DOHH2 (cell line): ENCODE results near the gene HOXA5.

ENCODE experiments used
- H3F3A ChIP-seq: fragments of 200-600 bp; sonication (generic), shearing (Covaris generic); 2 replicates; pipeline ENCODE4 v1.6.0; 2016; ENCODE audit warnings: antibody characterized with exemption, mild to moderate bottlenecking; ENCODE audit not compliant: control insufficient read depth, insufficient read depth
- H3K27ac ChIP-seq: fragments of 200-600 bp; sonication (generic); 2 replicates; pipeline ENCODE4 v1.5.1; 2014; ENCODE audit warnings: low read depth, mild to moderate bottlenecking, low read length, moderate library complexity
- H3K27me3 ChIP-seq: fragments of 200-600 bp; sonication (generic); 2 replicates; pipeline ENCODE4 v1.6.1; 2014; ENCODE audit warnings: mild to moderate bottlenecking, low read length, mixed read lengths; ENCODE audit not compliant: control insufficient read depth
- H3K36me3 ChIP-seq: fragments of 200-600 bp; sonication (generic); 2 replicates; pipeline ENCODE4 v1.6.1; 2014; ENCODE audit warnings: mild to moderate bottlenecking, low read length, moderate library complexity, mixed read lengths; ENCODE audit not compliant: control insufficient read depth
- H3K4me1 ChIP-seq: fragments of 200-600 bp; sonication (generic); 2 replicates; pipeline ENCODE4 v1.6.1; 2014; ENCODE audit warnings: mild to moderate bottlenecking, low read length, mixed read lengths; ENCODE audit not compliant: control insufficient read depth
- H3K4me2 ChIP-seq: fragments of 200-600 bp; sonication (generic); 2 replicates; pipeline ENCODE4 v1.6.0; 2014; ENCODE audit warnings: mild to moderate bottlenecking, low read length, moderate library complexity
- H3K4me3 ChIP-seq: fragments of 200-600 bp; sonication (generic); 2 replicates; pipeline ENCODE4 v1.5.1; 2014; ENCODE audit warnings: mild to moderate bottlenecking, low read length, mixed read lengths
- H3K79me2 ChIP-seq: fragments of 200-600 bp; sonication (generic); 2 replicates; pipeline ENCODE4 v1.6.1; 2014; ENCODE audit warnings: mild to moderate bottlenecking, low read length, mixed read lengths; ENCODE audit not compliant: control insufficient read depth
- H3K9me2 ChIP-seq: fragments of 200-600 bp; sonication (generic); replicated peaks from 2 replicates; pipeline ENCODE4 v1.6.1; 2014; ENCODE audit warnings: mild to moderate bottlenecking, low read length, mixed read lengths; ENCODE audit not compliant: control insufficient read depth
- H3K9me3 ChIP-seq: fragments of 200-600 bp; sonication (generic); 2 replicates; pipeline ENCODE4 v1.6.1; 2014; ENCODE audit warnings: antibody characterized with exemption, low read length, mixed read lengths; ENCODE audit not compliant: control insufficient read depth, insufficient read depth
- H4K20me1 ChIP-seq: fragments of 200-600 bp; sonication (generic); 2 replicates; pipeline ENCODE4 v1.6.0; 2014; ENCODE audit warnings: low read depth, mild to moderate bottlenecking, antibody characterized with exemption, low read length, moderate library complexity; ENCODE audit not compliant: control insufficient read depth, insufficient read depth
- EZH2phosphoT487 ChIP-seq: fragments of 200-600 bp; sonication (generic); IDR thresholded peaks from 2 replicates; pipeline ENCODE4 v1.6.1; 2017; ENCODE audit warnings: borderline replicate concordance, mild to moderate bottlenecking, antibody characterized with exemption, low read length, moderate library complexity, mixed read lengths
- TF ChIP-seq, protein P1 (sequence below): fragments of 200-600 bp; sonication (generic); IDR thresholded peaks from one replicate; pipeline ENCODE4 v1.5.1; 2014; ENCODE audit warnings: antibody characterized with exemption, mild to moderate bottlenecking, low read depth, low read length; ENCODE audit not compliant: poor library complexity, severe bottlenecking

HOXA5 gene

DNA sequence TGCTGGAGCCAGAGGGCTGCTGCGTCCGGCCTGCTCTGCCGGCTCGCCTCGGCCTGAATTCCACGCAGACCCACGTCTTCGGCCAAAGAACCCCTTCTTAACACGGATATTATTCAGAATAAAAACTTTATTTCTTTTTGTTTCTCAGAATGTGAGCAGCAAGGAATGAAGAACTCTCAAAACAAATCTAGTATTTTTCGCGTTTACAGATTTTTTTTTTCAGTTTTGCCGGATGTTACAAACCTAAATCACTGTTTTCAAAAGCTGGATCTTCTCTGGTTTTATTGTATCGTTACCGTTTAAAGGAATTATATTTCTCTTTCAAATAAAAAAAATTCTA, 36.6 kb downstream of the HOXA5 start:
- Histone ChIP-seq H3K9me2 (no peaks in the 10 kb centered on the region), H3K27me3 (peaks cover 25% of the 10 kb centered on the region), H3F3A (0 out of 2 replicates have a peak, but pooled peaks cover 2% of the 10 kb centered on the region), H3K4me1 (no peaks in the 10 kb centered on the region), H3K4me2 (no peak overlapping the region), H3K79me2 (no peaks in the 10 kb centered on the region), H4K20me1 (no peaks in the 10 kb centered on the region), H3K4me3 (no peak overlapping the region), H3K27ac (no peak overlapping the region), H3K9me3 (no peaks in the 10 kb centered on the region), H3K36me3 (no peaks in the 10 kb centered on the region)
- TF ChIP-seq EZH2phosphoT487, result no peak
- TF ChIP-seq, protein P1, sequence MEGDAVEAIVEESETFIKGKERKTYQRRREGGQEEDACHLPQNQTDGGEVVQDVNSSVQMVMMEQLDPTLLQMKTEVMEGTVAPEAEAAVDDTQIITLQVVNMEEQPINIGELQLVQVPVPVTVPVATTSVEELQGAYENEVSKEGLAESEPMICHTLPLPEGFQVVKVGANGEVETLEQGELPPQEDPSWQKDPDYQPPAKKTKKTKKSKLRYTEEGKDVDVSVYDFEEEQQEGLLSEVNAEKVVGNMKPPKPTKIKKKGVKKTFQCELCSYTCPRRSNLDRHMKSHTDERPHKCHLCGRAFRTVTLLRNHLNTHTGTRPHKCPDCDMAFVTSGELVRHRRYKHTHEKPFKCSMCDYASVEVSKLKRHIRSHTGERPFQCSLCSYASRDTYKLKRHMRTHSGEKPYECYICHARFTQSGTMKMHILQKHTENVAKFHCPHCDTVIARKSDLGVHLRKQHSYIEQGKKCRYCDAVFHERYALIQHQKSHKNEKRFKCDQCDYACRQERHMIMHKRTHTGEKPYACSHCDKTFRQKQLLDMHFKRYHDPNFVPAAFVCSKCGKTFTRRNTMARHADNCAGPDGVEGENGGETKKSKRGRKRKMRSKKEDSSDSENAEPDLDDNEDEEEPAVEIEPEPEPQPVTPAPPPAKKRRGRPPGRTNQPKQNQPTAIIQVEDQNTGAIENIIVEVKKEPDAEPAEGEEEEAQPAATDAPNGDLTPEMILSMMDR, result no peak

DNA sequence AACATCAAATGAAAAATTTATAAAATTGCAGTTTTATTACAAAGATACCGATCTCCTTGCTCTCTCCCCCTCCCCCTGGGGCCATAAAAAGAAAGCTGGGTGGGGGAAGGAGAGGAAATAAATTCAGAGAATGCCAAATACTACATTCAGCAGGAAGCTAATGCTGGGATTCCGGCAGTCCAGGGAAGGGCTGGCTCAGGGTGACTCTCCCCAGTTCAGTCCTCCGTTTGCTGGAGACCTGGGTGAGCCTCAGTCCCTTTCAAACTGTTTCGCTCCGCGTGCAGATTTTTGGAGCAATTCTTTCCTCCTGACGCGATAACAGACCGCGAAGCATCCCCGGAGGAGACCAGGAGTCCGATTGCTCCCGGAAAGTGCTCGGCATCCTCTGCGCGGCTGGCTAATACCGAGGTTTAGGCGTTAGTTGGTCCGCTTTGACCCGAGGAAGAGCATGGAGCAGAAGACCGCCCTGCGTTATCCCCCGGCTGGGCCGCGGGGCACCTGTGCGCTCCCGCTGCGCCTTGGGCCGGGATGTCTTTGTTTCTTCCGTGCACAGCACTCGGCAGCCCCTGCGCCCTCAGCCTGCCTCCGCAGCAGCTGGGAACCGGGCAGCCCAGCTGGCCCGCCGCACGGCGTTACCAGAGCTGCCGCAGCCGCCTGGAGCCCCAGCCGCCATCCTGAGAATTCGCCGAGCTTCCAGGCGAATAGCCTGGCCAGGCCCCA, 37.1 kb downstream of the HOXA5 start:
- no peaks in the 10 kb centered on the region for H3K9me3 ChIP-seq
- no peak overlapping the region for H3K27ac ChIP-seq
- H3K4me3 ChIP-seq, result no peak overlapping the region
- H3K9me2 ChIP-seq, result no peaks in the 10 kb centered on the region
- no peaks in the 10 kb centered on the region for H3K36me3 ChIP-seq
- no peaks in the 10 kb centered on the region for H3K4me1 ChIP-seq
- H3F3A ChIP-seq, result 0 out of 2 replicates have a peak, but pooled peaks cover 2% of the 10 kb centered on the region
- no peaks in the 10 kb centered on the region for H3K79me2 ChIP-seq
- no peak overlapping the region for H3K4me2 ChIP-seq
- H3K27me3 ChIP-seq, result peaks cover 28% of the 10 kb centered on the region
- no peaks in the 10 kb centered on the region for H4K20me1 ChIP-seq
- no peak for TF ChIP-seq EZH2phosphoT487
- TF ChIP-seq, protein P1, result no peak

DNA sequence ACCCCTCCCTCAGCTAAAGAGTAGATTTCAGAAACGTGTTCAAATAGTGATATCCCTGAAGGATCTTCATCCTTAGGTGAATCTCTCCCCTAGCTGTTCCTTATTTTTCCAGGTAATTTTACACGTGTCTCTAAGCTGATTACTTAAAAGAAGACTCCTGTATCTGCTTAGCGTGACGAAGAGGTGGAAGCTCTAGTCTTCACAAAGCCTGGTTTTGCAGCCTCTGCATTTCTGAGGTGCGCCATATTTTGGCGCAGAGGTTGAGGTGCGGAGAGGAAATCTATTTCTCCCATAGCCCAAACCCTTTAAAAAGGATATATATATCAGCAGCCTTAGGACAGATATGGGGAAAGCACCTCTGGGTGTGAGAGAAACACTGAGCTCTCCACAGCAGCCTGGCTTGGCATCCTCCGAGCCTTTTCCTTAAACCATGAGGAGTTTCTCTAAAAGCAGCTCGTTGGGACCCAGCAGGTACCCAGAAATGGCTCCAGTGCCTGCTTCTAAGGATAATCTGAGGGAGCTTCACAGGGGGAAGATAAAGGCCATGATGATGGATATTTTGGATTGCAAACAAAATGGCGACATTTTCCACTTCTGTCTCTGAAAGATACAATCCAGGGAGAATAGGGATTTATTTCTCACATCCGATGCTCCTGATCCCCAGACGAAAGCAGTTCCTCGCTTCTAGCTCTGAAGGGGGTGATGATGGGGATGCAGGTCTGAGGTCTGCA, 38.0 kb downstream of the HOXA5 start:
- no peaks in the 10 kb centered on the region for H3K9me2 ChIP-seq
- H3K4me2 ChIP-seq, result no peak overlapping the region
- peaks cover 28% of the 10 kb centered on the region for H3K27me3 ChIP-seq
- H3K79me2 ChIP-seq, result no peaks in the 10 kb centered on the region
- H3K27ac ChIP-seq, result no peak overlapping the region
- no peaks in the 10 kb centered on the region for H3K4me1 ChIP-seq
- TF ChIP-seq, protein P1, result no peak
- no peak for TF ChIP-seq EZH2phosphoT487
- H3K4me3 ChIP-seq, result no peak overlapping the region
- H3K36me3 ChIP-seq, result no peaks in the 10 kb centered on the region
- no peaks in the 10 kb centered on the region for H4K20me1 ChIP-seq
- no peaks in the 10 kb centered on the region for H3K9me3 ChIP-seq
- 0 out of 2 replicates have a peak, but pooled peaks cover 2% of the 10 kb centered on the region for H3F3A ChIP-seq
